Measurements from ENCODE around the gene GRIK1. TPM values are rescaled to one million over a fixed set of nuclear protein-coding genes. Genes with fewer than 3 reads are reported as not detected.
A peak's percentile ranks its signal among the peaks of the same experiment; 100 is the strongest.
"Not testable (repeated sequence)": the region's sequence is repeated elsewhere in the genome, so short reads cannot be mapped to it uniquely, and the experiment has no call there.

Gene GRIK1
- not detected for total RNA-seq

DNA sequence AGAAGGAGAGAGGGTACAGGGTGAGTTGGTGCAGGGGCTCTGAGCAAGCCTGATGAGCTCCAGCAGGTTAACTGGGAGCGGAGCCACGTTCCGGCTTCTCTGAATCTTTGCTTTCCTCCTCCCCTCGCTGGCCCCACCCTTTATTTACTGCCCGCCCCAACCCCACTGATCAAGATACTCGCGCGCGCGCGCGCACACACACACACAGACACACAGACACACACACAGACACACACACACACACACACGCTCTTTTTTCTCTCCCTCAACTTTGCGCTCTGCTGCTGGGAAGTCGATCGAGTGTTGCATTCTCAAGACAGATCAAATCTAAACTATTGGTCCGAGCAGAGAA lies at the start of gene GRIK1:
TSS of gene GRIK1 (minus strand) at position 73 of the 352 bp plus-strand sequence.
- no peak for ATAC-seq
- Mint-ChIP-seq H3K36me3 (peaks cover 11 to 23% of the 10 kb centered on the region in 2 donors), H3K27ac (peak within 1 kb of the TSS in 1 of 2 donors; percentile 25), H3K9me3 (peaks cover 5 to 12% of the 10 kb centered on the region in 2 donors)
- no peak for DNase-seq (ENCODE audit: low spot score in 2 of 2)

GRCh38 chr21:29987762-29988161 lies 48.0 kb upstream of the GRIK1 start:
- Mint-ChIP-seq H3K36me3 (peaks cover 0 to 4% of the 10 kb centered on the region in 2 donors), H3K9me3 (peaks cover 5 to 7% of the 10 kb centered on the region in 2 donors), H3K27ac (no peak overlapping the region)
- ATAC-seq (no peak), DNase-seq (ENCODE audit: low spot score in 2 of 2) (no peak)

DNA sequence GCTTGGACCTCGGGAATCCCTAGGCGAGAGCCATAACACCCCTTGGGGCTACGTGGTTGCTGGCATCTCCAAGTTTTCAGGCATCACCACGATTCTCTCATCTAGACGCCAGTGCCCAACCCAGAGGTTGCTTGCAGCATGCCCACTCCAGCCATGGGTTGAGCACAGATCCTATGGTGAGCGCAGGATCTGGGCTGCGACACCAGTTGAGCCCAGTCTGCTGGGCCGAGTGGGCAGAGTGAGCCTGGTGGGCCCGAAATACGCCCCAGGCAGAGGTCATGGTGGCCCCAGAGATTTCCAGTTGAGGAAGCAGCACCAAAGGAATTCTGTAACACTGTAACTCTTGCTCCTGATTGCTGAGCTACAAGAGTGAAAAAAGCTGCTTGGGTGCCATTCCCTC lies 46.1 kb upstream of the GRIK1 start:
- ATAC-seq = no peak
- no peak overlapping the region for H3K27ac Mint-ChIP-seq
- peaks cover 0 to 4% of the 10 kb centered on the region in 2 donors for H3K36me3 Mint-ChIP-seq
- no peak for DNase-seq (ENCODE audit: low spot score in 2 of 2)
- H3K9me3 Mint-ChIP-seq = peaks cover 5 to 7% of the 10 kb centered on the region in 2 donors

- Mint-ChIP-seq H3K36me3 (no peaks in the 10 kb centered on the region), H3K9me3 (no peaks in the 10 kb centered on the region), H3K27ac (no peak overlapping the region)
- ATAC-seq (no peak), DNase-seq (ENCODE audit: low spot score in 2 of 2) (no peak)
Measured at GRCh38 chr21:29979043-29979442, 39.2 kb upstream of the GRIK1 start.

DNA sequence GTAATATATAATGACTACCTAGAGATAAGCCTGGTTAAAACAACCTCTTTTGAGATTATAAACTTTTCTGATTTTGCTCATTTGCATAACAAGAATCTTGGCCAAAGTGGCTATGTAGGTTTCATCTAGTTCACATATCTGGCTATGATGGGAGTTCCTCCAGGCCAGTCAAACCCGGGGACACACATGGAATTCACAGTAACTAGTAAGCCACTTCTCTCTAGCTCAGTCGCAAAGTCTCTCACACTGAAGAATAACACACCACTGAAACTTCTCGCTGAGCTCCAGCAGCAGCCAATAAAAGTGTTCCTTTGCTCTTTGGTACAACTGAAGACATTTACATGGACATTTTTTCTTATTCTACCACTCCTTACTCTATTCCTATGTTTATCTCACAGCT lies 36.0 kb upstream of the GRIK1 start:
- no peak for DNase-seq (ENCODE audit: low spot score in 2 of 2)

GRCh38 chr21:29973258-29973657 lies 33.5 kb upstream of the GRIK1 start:
- DNase-seq (ENCODE audit: low spot score in 2 of 2) (no peak), ATAC-seq (no peak)
- H3K36me3 Mint-ChIP-seq = no peaks in the 10 kb centered on the region
- H3K27ac Mint-ChIP-seq = no peak overlapping the region
- no peaks in the 10 kb centered on the region for H3K9me3 Mint-ChIP-seq

More for the DNA sequence above, 36.0 kb upstream of the GRIK1 start:
- no peaks in the 10 kb centered on the region for H3K36me3 Mint-ChIP-seq
- no peaks in the 10 kb centered on the region for H3K9me3 Mint-ChIP-seq
- H3K27ac Mint-ChIP-seq = no peak overlapping the region
- ATAC-seq = no peak

GRCh38 chr21:29961291-29962027 lies 21.7 kb upstream of the GRIK1 start:
- Mint-ChIP-seq H3K27ac (no peak overlapping the region), H3K9me3 (peaks cover under 1 to 4% of the 10 kb centered on the region in 2 donors)
- DNase-seq (ENCODE audit: low spot score in 2 of 2) = no peak

GRCh38 chr21:29958551-29958950 lies 18.8 kb upstream of the GRIK1 start:
- H3K9me3 Mint-ChIP-seq = peaks cover 0 to 4% of the 10 kb centered on the region in 2 donors

More at GRCh38 chr21:29961291-29962027, 21.7 kb upstream of the GRIK1 start:
- H3K36me3 Mint-ChIP-seq = no peaks in the 10 kb centered on the region
- no peak for ATAC-seq

DNA sequence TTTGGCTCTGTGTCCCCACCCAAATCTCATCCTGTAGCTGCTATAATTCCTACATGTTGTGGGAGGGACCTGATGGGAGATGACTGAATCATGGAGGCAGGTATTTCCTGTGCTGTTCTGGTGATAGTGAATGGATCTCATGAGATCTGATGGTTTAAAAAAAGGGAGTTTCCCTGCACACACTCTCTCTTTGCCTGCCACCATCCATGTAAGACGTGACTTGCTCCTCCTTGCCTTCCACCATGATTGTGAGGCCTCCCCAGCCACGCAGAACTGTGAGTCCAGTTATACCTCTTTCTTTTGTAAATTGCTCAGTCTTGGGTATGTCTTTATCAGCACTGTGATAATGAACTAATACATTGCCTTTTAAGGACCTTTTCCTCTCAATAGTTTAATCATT lies 18.2 kb upstream of the GRIK1 start:
- not testable (repeated sequence) for ATAC-seq; DNase-seq (ENCODE audit: low spot score in 2 of 2); H3K9me3 Mint-ChIP-seq; H3K27ac Mint-ChIP-seq; H3K36me3 Mint-ChIP-seq

More at GRCh38 chr21:29958551-29958950, 18.8 kb upstream of the GRIK1 start:
- DNase-seq (ENCODE audit: low spot score in 2 of 2) (no peak), ATAC-seq (no peak)
- Mint-ChIP-seq H3K36me3 (no peaks in the 10 kb centered on the region), H3K27ac (no peak overlapping the region)

DNA sequence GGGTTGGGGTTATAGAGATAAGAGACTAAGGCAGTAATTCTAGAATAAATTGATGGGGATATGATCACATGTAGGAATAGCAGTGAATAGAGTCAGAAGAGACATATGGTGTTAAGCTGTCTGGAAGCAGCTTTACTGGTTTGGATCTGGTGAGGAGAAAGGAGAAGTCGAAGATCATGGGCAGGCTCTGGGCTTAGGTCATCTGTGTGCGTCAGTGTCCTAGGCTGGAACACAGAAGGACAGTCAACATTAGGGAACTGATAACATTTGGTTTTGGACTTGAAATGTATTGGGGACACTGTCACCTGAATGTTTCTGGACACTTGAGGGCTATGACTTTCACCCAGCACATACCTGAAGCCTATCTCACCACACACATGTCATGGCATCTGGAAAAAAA lies 13.9 kb upstream of the GRIK1 start:
- Mint-ChIP-seq H3K27ac (no peak overlapping the region), H3K9me3 (peaks cover 0 to 4% of the 10 kb centered on the region in 2 donors), H3K36me3 (no peaks in the 10 kb centered on the region)
- DNase-seq (ENCODE audit: low spot score in 2 of 2) (no peak), ATAC-seq (no peak)

DNA sequence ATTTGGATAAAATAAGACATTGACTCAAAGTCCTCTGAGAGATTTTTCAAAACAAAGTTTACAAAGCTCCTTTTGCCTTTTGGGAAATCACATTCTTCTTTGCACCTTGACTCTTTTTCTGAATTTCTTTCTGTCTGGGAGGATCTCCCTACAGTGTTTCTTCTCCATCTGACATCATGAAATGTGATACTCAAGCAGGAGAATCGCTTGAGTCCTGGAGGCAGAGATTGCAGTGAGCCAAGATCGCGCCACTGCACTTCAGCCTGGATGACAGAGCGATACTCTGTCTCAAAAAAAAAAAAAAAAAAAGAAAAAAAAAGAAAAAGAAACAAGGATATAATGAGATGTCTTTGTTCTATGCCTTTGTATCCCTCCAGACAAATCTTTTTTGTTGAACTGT lies 13.3 kb upstream of the GRIK1 start:
- ATAC-seq (no peak), DNase-seq (ENCODE audit: low spot score in 2 of 2) (no peak)
- H3K9me3 Mint-ChIP-seq = peaks cover 0 to 1% of the 10 kb centered on the region in 2 donors
- no peaks in the 10 kb centered on the region for H3K36me3 Mint-ChIP-seq
- no peak overlapping the region for H3K27ac Mint-ChIP-seq

DNA sequence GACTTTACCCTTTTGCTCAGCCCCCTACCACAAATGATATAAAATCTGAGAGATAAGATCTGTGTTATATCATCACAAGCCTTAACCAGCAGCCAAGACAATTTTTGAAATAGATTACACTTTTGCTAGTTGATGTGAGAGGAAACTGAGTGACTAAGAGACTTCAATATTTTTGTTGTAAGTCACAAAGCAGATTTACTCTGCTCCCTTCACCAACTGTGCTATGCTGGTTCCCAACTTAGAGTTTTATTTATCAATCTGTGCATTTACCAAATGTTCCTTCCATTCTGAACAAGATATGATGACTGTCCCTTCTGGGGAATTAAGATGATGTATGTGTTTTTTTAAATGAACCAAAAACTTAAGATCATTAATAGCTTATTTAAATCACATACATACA lies 12.1 kb upstream of the GRIK1 start:
- DNase-seq (ENCODE audit: low spot score in 2 of 2) (no peak), ATAC-seq (no peak)
- H3K9me3 Mint-ChIP-seq = no peaks in the 10 kb centered on the region
- no peaks in the 10 kb centered on the region for H3K36me3 Mint-ChIP-seq
- H3K27ac Mint-ChIP-seq = no peak overlapping the region

DNA sequence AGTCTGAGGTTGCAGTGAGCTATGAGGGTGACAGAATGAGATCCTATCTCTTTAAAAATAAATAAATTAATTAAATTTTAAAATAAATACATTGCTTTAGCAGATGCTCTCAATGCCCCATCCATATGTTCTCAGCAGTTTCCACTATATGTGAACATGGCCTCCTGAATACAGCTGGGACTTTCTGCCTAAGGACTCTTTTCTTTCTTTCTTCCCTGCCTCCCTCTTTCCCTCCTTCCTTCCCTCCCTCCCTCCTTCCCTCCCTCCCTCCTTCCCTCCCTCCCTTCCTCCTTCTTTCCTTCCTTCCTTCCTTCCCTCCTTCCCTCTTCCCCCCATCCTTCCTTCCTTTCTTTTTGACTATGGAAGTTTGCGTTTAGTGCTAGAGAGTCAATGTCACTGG lies 10.2 kb upstream of the GRIK1 start:
- ATAC-seq (no peak), DNase-seq (ENCODE audit: low spot score in 2 of 2) (no peak)
- Mint-ChIP-seq H3K27ac (no peak overlapping the region), H3K9me3 (no peaks in the 10 kb centered on the region), H3K36me3 (no peaks in the 10 kb centered on the region)

- Mint-ChIP-seq H3K27ac (no peak overlapping the region), H3K9me3 (peaks cover 0 to 6% of the 10 kb centered on the region in 2 donors), H3K36me3 (peaks cover 0 to 1% of the 10 kb centered on the region in 2 donors)
- ATAC-seq (no peak), DNase-seq (ENCODE audit: low spot score in 2 of 2) (no peak)
Measured at GRCh38 chr21:29947119-29947518, 7.3 kb upstream of the GRIK1 start.

GRCh38 chr21:29943885-29944284 lies 4.1 kb upstream of the GRIK1 start:
- Mint-ChIP-seq H3K27ac (no peak overlapping the region), H3K9me3 (peaks cover 5 to 12% of the 10 kb centered on the region in 2 donors)
- no peak for ATAC-seq

GRCh38 chr21:29942034-29942433 lies 2.2 kb upstream of the GRIK1 start:
- H3K27ac Mint-ChIP-seq = no peak overlapping the region
- peaks cover 5 to 12% of the 10 kb centered on the region in 2 donors for H3K9me3 Mint-ChIP-seq
- H3K36me3 Mint-ChIP-seq = peaks cover 11 to 23% of the 10 kb centered on the region in 2 donors
- ATAC-seq (no peak), DNase-seq (ENCODE audit: low spot score in 2 of 2) (no peak)

More at GRCh38 chr21:29943885-29944284, 4.1 kb upstream of the GRIK1 start:
- peaks cover 11 to 23% of the 10 kb centered on the region in 2 donors for H3K36me3 Mint-ChIP-seq
- DNase-seq (ENCODE audit: low spot score in 2 of 2) = no peak

- ATAC-seq (no peak), DNase-seq (ENCODE audit: low spot score in 2 of 2) (no peak)
- H3K36me3 Mint-ChIP-seq = peaks cover 11 to 23% of the 10 kb centered on the region in 2 donors
- no peak overlapping the region for H3K27ac Mint-ChIP-seq
- H3K9me3 Mint-ChIP-seq = peaks cover 5 to 12% of the 10 kb centered on the region in 2 donors
Measured at GRCh38 chr21:29940991-29941390, 1.2 kb upstream of the GRIK1 start.

- peaks cover 5 to 12% of the 10 kb centered on the region in 2 donors for H3K9me3 Mint-ChIP-seq
- H3K36me3 Mint-ChIP-seq = peaks cover 11 to 23% of the 10 kb centered on the region in 2 donors
- DNase-seq (ENCODE audit: low spot score in 2 of 2) = no peak
- no peak overlapping the region for H3K27ac Mint-ChIP-seq
- ATAC-seq = no peak
Measured at GRCh38 chr21:29940361-29940760, 565 bp upstream of the GRIK1 start.
